HCT116 (cell line): Measurements from ENCODE around the gene DCTN3. TPM values are rescaled to one million over a fixed set of nuclear protein-coding genes. Genes with fewer than 3 reads are reported as not detected.

ENCODE experiments used
- ATAC-seq: fragments of 200-7000 bp; cut with Tn5 transposase; 2 replicates; pipeline ENCODE4 v1.9.1; 2020; ENCODE audit warnings: mild to moderate bottlenecking, moderate library complexity
- BruUV-seq: library from RNA; stranded (reverse); fragments of 400-500 nt; replicated peaks from 2 replicates; lab custom pipeline; 2021; lab: Mats Ljungman, UMichigan
- CTCF ChIA-PET: fragments of 300-600 bp; sonication (Branson Sonifier 250); formaldehyde crosslinking; loops from one replicate; lab custom pipeline; 2021; ENCODE audit warnings: antibody characterized with exemption; lab: Charles Lee
- POLR2A ChIA-PET: fragments of 300-600, 350-600 bp; sonication (Branson Sonifier 250); formaldehyde crosslinking; loops from one replicate; lab custom pipeline; 2021; ENCODE audit warnings: antibody characterized with exemption; lab: Charles Lee
- RAD21 ChIA-PET, 2 experiments: fragments of 300-600 bp; sonication (Branson Sonifier 250); formaldehyde crosslinking; loops; one replicate each; lab custom pipeline; 2023; ENCODE audit warnings: low total read pairs in 2 of 2; ENCODE audit not compliant: uncharacterized antibody in 2 of 2, unreplicated experiment in 2 of 2, low non-redundant PET in 1 of 2; lab: Charles Lee
- DNase-seq: peaks from one replicate; pipeline ENCODE4 v3.0.0-alpha.2; 2010; ENCODE audit warnings: low read depth, low spot score
- H2AFZ ChIP-seq: fragments of 200-600 bp; shearing (Covaris generic), sonication (generic); 2 replicates; pipeline ENCODE4 v1.6.1; 2017; ENCODE audit warnings: low read depth, mixed run types, mixed read lengths, antibody characterized with exemption, low read length; ENCODE audit not compliant: poor library complexity, severe bottlenecking
- H3K27ac ChIP-seq: 2 replicates; pipeline ENCODE4 v1.5.1; 2012; ENCODE audit warnings: low read depth, low read length
- H3K27me3 ChIP-seq: fragments of 200-600 bp; sonication (generic); 2 replicates; pipeline ENCODE4 v1.6.1; 2016; ENCODE audit warnings: mixed run types, low read length, mixed read lengths; ENCODE audit not compliant: insufficient read depth
- H3K36me3 ChIP-seq, 2 experiments: fragments of 200-500 bp in 1 of 2; fragments of 200-600 bp in 1 of 2; sonication (Bioruptor generic) in 1 of 2; sonication (generic) in 1 of 2; 2 replicates each; pipeline versions ENCODE4 v1.5.1 to v1.6.1; 2014 to 2016; ENCODE audit warnings: low read length in 2 of 2, inconsistent platforms in 1 of 2, mixed read lengths in 1 of 2, mixed run types in 1 of 2; ENCODE audit not compliant: insufficient read depth in 2 of 2, control insufficient read depth in 1 of 2
- H3K4me1 ChIP-seq, 2 experiments: fragments of 200-600 bp in 1 of 2; sonication (generic) in 1 of 2; 2 replicates each; pipeline versions ENCODE4 v1.5.1 to v1.6.1; 2012 to 2017; ENCODE audit warnings: low read length in 2 of 2, inconsistent platforms in 1 of 2, mild to moderate bottlenecking in 1 of 2, mixed read lengths in 1 of 2, mixed run types in 1 of 2, moderate library complexity in 1 of 2; ENCODE audit not compliant: insufficient read depth in 2 of 2, control insufficient read depth in 1 of 2
- H3K4me2 ChIP-seq: fragments of 200-600 bp; sonication (generic); 2 replicates; pipeline ENCODE4 v1.6.1; 2017; ENCODE audit warnings: mixed run types, low read length, mixed read lengths
- H3K4me3 ChIP-seq, 2 experiments: fragments of 200-600 bp in 1 of 2; sonication (generic) in 1 of 2; replicated peaks in 1 of 2; 2 replicates each; pipeline ENCODE4 v1.5.1; 2011 to 2016; ENCODE audit warnings: low read length in 2 of 2, control low read depth in 1 of 2, low read depth in 1 of 2, mild to moderate bottlenecking in 1 of 2, mixed read lengths in 1 of 2, mixed run types in 1 of 2
- H3K79me2 ChIP-seq: fragments of 200-600 bp; sonication (generic); 2 replicates; pipeline ENCODE4 v1.6.1; 2017; ENCODE audit warnings: mild to moderate bottlenecking, mixed run types, low read length, moderate library complexity, mixed read lengths; ENCODE audit not compliant: insufficient read depth
- H3K9ac ChIP-seq: fragments of 200-600 bp; sonication (generic); 2 replicates; pipeline ENCODE4 v1.6.1; 2016; ENCODE audit warnings: low read length, mixed read lengths
- H3K9me2 ChIP-seq: fragments of 200-600 bp; sonication (generic), shearing (Covaris generic); 2 replicates; pipeline ENCODE4 v1.6.1; 2017; ENCODE audit warnings: mixed run types, mild to moderate bottlenecking, moderate library complexity; ENCODE audit not compliant: insufficient read depth
- H3K9me3 ChIP-seq, 2 experiments: fragments of 200-500 bp in 1 of 2; fragments of 200-600 bp in 1 of 2; sonication (Bioruptor generic) in 1 of 2; sonication (generic) in 1 of 2; 2 replicates each; pipeline ENCODE4 v1.6.1; 2014 to 2017; ENCODE audit warnings: low read length in 2 of 2, mixed read lengths in 2 of 2, inconsistent platforms in 1 of 2, low read depth in 1 of 2, mild to moderate bottlenecking in 1 of 2, mixed run types in 1 of 2, moderate library complexity in 1 of 2; ENCODE audit not compliant: control insufficient read depth in 1 of 2, insufficient read depth in 1 of 2
- H4K20me1 ChIP-seq: fragments of 200-600 bp; sonication (generic), shearing (Covaris generic); 2 replicates; pipeline ENCODE4 v1.6.1; 2017; ENCODE audit warnings: mixed run types, mild to moderate bottlenecking, moderate library complexity; ENCODE audit not compliant: insufficient read depth
- ATF3 ChIP-seq: IDR thresholded peaks from 2 replicates; pipeline ENCODE4 v1.6.1; 2012
- CTCF ChIP-seq, 3 experiments: fragments of 200-600 bp in 1 of 3; sonication (generic) in 1 of 3; IDR thresholded peaks in 2 of 3; conservative IDR thresholded peaks in 1 of 3; 2 replicates each; pipeline ENCODE4 v1.5.1; 2012 to 2017; ENCODE audit warnings: low read depth in 2 of 3, low read length in 2 of 3, antibody characterized with exemption in 1 of 3, borderline replicate concordance in 1 of 3, control low read depth in 1 of 3, mild to moderate bottlenecking in 1 of 3, mixed read lengths in 1 of 3, mixed run types in 1 of 3, moderate library complexity in 1 of 3; ENCODE audit not compliant: insufficient read depth in 1 of 3
- EGR1 ChIP-seq: IDR thresholded peaks from 2 replicates; pipeline ENCODE4 v1.6.1; 2012; ENCODE audit warnings: low read depth
- ELF1 ChIP-seq: IDR thresholded peaks from 2 replicates; pipeline ENCODE4 v1.6.1; 2012; ENCODE audit warnings: low read depth, borderline replicate concordance
- EZH2phosphoT487 ChIP-seq: fragments of 200-600 bp; IDR thresholded peaks from 2 replicates; pipeline ENCODE4 v1.6.1; 2018; ENCODE audit warnings: antibody characterized with exemption, borderline replicate concordance
- FOSL1 ChIP-seq: IDR thresholded peaks from 2 replicates; pipeline ENCODE4 v1.6.1; 2012; ENCODE audit warnings: low read depth
- JUND ChIP-seq: IDR thresholded peaks from 2 replicates; pipeline ENCODE4 v1.6.1; 2012
- MAX ChIP-seq: IDR thresholded peaks from 2 replicates; pipeline ENCODE4 v1.6.1; 2012
- POLR2A ChIP-seq: IDR thresholded peaks from 2 replicates; pipeline ENCODE4 v1.7.0; 2011; ENCODE audit warnings: borderline replicate concordance; ENCODE audit not compliant: insufficient read depth, insufficient read length; ENCODE audit errors: extremely low read depth
- POLR2AphosphoS5 ChIP-seq: IDR thresholded peaks from 2 replicates; pipeline ENCODE4 v1.6.1; 2011; ENCODE audit warnings: mild to moderate bottlenecking, low read depth, low read length, moderate library complexity
- SIN3A ChIP-seq: IDR thresholded peaks from 2 replicates; pipeline ENCODE4 v1.6.1; 2012; ENCODE audit warnings: low read depth
- SRF ChIP-seq: IDR thresholded peaks from 2 replicates; pipeline ENCODE4 v1.6.1; 2012; ENCODE audit warnings: low read depth
- ZBTB33 ChIP-seq: IDR thresholded peaks from 2 replicates; pipeline ENCODE4 v1.6.1; 2011; ENCODE audit warnings: mild to moderate bottlenecking, low read length, moderate library complexity; ENCODE audit not compliant: insufficient replicate concordance; ENCODE audit errors: extremely low read depth
- ZFX ChIP-seq: fragments of 450-650 bp; IDR thresholded peaks from 2 replicates; pipeline ENCODE4 v1.6.1; 2017
- intact Hi-C: fragments of 100-400 bp; cut with micrococcal nuclease; formaldehyde crosslinking; loops from 2 replicates; pipeline ENCODE4 v1.10.0; 2022
- total RNA-seq: library from RNA; stranded (reverse); gene quantifications from one replicate; pipeline ENCODE4 v1.2.1, GENCODE V29; 2021; ENCODE audit not compliant: unreplicated experiment

Gene DCTN3
- total RNA-seq, 1 experiment from 2014 or later = 64.0 TPM

GRCh38 chr9:34655394-34655793 lies 35.1 kb upstream of the DCTN3 start:
- H3K9me2 ChIP-seq = no peaks in the 10 kb centered on the region
- ChIA-PET POLR2A (no interaction called here), RAD21 (no interaction called here), CTCF (no interaction called here)
- no peak for TF ChIP-seq FOSL1
- TF ChIP-seq ZFX = no peak
- no peak for TF ChIP-seq EZH2phosphoT487
- no peak for TF ChIP-seq ZBTB33
- no peak for TF ChIP-seq ATF3
- TF ChIP-seq SRF = no peak
- no peak for TF ChIP-seq EGR1
- H3K4me1 ChIP-seq = peaks cover 15 to 40% of the 10 kb centered on the region in 2 experiments
- H4K20me1 ChIP-seq = no peaks in the 10 kb centered on the region
- no peaks in the 10 kb centered on the region for H3K9me3 ChIP-seq
- no peak overlapping the region for H3K27ac ChIP-seq
- BruUV-seq = no TSS peak
- intact Hi-C loops = no loop called here
- no peaks in the 10 kb centered on the region for H3K36me3 ChIP-seq
- H2AFZ ChIP-seq = no peak overlapping the region
- H3K4me2 ChIP-seq = no peak overlapping the region
- H3K79me2 ChIP-seq = no peaks in the 10 kb centered on the region
- ATAC-seq (no peak), DNase-seq (no peak)
- H3K27me3 ChIP-seq = no peaks in the 10 kb centered on the region
- no peak overlapping the region for H3K9ac ChIP-seq
- H3K4me3 ChIP-seq = no peak overlapping the region

- ChIA-PET CTCF (no interaction called here), POLR2A (no interaction called here), RAD21 (no interaction called here)
- Histone ChIP-seq H3K9me2 (no peaks in the 10 kb centered on the region), H3K4me2 (no peak overlapping the region), H2AFZ (no peak overlapping the region), H3K36me3 (peaks cover 0 to 4% of the 10 kb centered on the region in 2 experiments; a peak in 1 of 4 replicates), H3K27me3 (no peaks in the 10 kb centered on the region), H3K4me3 (no peak overlapping the region), H3K9me3 (no peaks in the 10 kb centered on the region), H3K27ac (no peak overlapping the region), H3K9ac (no peak overlapping the region), H4K20me1 (no peaks in the 10 kb centered on the region), H3K4me1 (peaks cover 15 to 34% of the 10 kb centered on the region in 2 experiments), H3K79me2 (no peaks in the 10 kb centered on the region)
- no TSS peak for BruUV-seq
- no peak for DNase-seq
- intact Hi-C loops = no loop called here
- no peak for ATAC-seq
- TF ChIP-seq POLR2AphosphoS5 = no peak
- no peak for TF ChIP-seq JUND
- TF ChIP-seq EGR1 = no peak
- no peak for TF ChIP-seq SRF
- no peak for TF ChIP-seq CTCF (IDR thresholded peaks at IDR 0.05 in 2 of 3, conservative IDR thresholded peaks at IDR 0.05 in 1 of 3; ENCODE audit: borderline replicate concordance in 1 of 3, insufficient read depth in 1 of 3, low read depth in 2 of 3, low read length in 2 of 3)
- no peak for TF ChIP-seq MAX
- TF ChIP-seq SIN3A = no peak
- no peak for TF ChIP-seq ELF1
- no peak for TF ChIP-seq POLR2A
- no peak for TF ChIP-seq ZBTB33
These were observed 34.2 kb upstream of the DCTN3 start for GRCh38 chr9:34654323-34655051.
